GM08714 (cell line): ENCODE data around the gene TREML2.
"Not testable (repeated sequence)": the region's sequence is repeated elsewhere in the genome, so short reads cannot be mapped to it uniquely, and the experiment has no call there.

Experiments
- H3K4me3 ChIP-seq: fragments of 200-500 bp; sonication (Bioruptor generic); 2 replicates; pipeline ENCODE4 v1.5.1; 2014; ENCODE audit warnings: mild to moderate bottlenecking, low read length, inconsistent platforms
- ZNF274 ChIP-seq: IDR thresholded peaks from 2 replicates; pipeline ENCODE4 v1.6.1; 2012; ENCODE audit warnings: mild to moderate bottlenecking, low read depth, low read length

The TREML2 gene, protein sequence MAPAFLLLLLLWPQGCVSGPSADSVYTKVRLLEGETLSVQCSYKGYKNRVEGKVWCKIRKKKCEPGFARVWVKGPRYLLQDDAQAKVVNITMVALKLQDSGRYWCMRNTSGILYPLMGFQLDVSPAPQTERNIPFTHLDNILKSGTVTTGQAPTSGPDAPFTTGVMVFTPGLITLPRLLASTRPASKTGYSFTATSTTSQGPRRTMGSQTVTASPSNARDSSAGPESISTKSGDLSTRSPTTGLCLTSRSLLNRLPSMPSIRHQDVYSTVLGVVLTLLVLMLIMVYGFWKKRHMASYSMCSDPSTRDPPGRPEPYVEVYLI

DNA sequence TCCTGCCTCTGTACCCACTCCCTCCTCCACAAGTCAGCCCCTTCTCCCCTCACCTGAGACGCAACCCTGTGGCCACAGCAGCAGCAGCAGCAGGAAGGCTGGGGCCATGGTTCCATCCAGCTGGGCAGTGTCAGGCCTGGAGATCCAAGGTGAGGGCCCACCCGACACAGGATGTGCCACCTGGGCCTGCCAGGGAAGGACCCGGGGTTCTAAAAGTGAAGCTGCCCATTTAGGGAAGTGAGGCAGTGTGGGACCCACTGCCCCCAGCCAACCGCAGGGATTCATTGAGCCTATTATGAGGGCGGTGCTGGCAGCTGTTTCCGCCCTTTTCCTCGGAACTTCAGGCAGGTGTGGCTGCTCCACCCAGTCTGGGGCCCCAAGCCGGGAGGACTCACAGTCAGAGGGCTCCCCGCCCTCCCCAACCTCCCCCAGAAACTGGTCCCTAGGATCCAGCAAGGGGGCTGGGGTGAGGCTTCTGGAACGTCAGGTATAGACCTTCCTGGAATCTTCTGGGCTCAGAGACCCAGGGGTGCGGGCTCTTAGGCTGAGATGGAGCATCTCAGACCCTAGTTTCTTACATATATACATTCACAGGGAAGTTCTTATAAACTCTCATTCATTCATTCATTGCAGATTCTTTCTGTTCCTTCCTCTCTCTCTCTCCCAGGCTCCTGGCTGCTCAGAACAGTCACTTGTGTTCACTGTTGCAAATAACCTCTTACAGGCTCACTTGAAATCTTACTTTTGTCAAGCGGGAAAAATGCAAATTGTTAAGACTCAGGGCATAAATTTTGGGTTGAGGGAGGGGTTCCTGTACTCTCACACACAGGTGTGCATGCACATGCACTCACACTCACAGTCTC lies at the start of gene TREML2:
TREML2 (minus strand) TSS at position 249 of the 863 bp plus-strand sequence; CDS start at position 108, 141 bp downstream.
- peak within 1 kb of the TSS; percentile 21; the same call in 1 of the 2 replicates for H3K4me3 ChIP-seq

DNA sequence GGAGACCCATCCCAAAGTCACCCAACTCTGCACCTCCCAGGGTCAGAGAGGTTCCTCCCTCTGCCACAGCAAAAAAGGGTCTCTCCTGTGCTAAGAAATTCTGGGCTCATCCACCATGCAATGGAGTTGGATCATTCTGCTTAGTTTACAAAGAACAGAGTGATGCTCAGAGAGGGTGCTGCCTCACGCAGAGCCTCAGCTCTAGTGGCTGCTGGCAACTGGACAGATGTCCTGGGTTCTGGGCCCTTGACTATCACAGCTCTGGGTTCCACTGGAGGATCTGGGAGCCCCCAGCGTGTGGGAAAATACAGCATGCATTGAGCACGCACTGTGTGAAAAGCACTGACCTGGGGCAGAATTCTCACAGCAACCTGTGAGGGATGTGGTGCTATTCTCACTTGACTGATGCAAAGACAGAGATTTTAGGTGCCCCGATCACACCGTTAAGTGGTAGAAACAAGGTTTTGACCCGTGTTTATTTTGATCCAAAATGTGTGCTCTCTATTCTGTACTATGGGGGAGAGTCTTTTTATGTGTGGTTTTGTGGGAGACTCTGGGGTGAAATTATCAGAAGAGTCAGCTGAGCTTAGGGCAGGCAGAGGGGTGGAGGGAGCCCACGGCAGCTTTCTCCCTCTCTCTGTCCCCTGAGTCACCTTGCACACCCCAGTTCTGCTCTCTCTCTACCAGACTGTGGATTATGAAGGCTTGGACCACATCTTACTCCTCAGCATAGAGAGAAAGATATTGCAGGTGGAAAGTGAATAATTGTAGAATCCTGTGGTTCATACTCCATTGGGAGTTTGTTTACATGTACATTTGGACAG lies 47.1 kb upstream of the TREML2 start:
- no peak for TF ChIP-seq ZNF274

More for the DNA sequence above, at the start of gene TREML2:
- no peak for TF ChIP-seq ZNF274

GRCh38 chr6:41247288-41247865 lies 46.4 kb upstream of the TREML2 start:
- H3K4me3 ChIP-seq = no peak overlapping the region
- no peak for TF ChIP-seq ZNF274

More for the DNA sequence above, 47.1 kb upstream of the TREML2 start:
- H3K4me3 ChIP-seq = no peak overlapping the region

DNA sequence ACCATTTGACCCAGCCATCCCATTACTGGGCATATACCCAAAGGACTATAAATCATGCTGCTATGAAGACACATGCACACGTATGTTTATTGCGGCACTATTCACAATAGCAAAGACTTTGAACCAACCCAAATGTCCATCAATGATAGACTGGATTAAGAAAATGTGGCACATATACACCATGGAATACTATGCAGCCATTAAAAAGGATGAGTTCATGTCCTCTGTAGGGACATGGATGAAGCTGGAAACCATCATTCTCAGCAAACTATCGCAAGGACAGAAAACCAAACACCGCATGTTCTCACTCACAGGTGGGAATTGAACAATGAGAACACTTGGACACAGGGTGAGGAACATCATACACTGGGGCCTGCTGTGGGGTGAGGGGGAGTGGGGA lies 45.6 kb upstream of the TREML2 start:
- H3K4me3 ChIP-seq = not testable (repeated sequence)

GRCh38 chr6:41239467-41240159 lies 38.7 kb upstream of the TREML2 start:
- no peak overlapping the region for H3K4me3 ChIP-seq
- TF ChIP-seq ZNF274 = no peak

- no peak for TF ChIP-seq ZNF274
- no peak overlapping the region for H3K4me3 ChIP-seq
These were observed 36.2 kb upstream of the TREML2 start for GRCh38 chr6:41237128-41237527.

- no peak for TF ChIP-seq ZNF274
- H3K4me3 ChIP-seq = no peak overlapping the region
These were observed 35.3 kb upstream of the TREML2 start for GRCh38 chr6:41236276-41236675.

DNA sequence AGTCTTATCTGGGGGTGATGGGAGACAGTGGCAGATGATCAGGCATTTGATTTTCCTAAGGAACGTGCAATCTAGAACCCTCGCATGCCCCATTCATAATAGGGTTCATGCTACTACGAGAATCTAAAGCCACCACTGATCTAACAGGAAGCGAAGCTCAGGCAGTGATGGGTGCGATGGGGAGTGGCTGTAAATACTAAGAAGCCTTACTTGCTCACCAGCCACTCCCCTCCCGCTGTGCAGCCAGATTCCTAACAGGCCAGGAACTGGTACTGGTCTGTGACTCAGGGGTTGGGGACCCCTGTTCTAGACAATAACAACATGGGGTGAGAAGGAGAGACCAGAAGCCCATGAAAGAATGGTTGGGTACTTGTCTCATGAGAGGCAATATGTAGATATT lies 31.7 kb upstream of the TREML2 start:
- H3K4me3 ChIP-seq = no peak overlapping the region
- no peak for TF ChIP-seq ZNF274

DNA sequence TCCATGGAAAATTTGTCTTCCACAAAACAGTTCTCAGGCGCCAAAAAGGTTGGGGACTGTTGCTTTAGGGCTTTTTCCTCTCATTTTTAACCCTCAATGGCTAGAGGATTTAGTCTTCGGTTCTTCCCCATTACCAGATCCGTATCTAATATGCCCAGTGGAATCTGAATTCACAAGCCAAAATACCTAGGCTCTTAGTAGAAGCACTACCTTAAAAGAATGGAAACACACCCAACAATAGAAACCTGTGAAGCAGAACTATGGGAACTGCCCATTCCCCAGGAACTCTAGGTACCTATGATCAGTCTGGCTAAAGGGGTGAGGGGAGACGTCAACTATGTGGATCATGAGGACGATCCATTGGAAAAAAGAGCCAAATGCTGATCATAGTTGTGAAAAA lies 30.3 kb upstream of the TREML2 start:
- TF ChIP-seq ZNF274 = no peak
- H3K4me3 ChIP-seq = no peak overlapping the region

GRCh38 chr6:41229721-41230120 lies 28.8 kb upstream of the TREML2 start:
- no peak for TF ChIP-seq ZNF274
- H3K4me3 ChIP-seq = no peak overlapping the region

DNA sequence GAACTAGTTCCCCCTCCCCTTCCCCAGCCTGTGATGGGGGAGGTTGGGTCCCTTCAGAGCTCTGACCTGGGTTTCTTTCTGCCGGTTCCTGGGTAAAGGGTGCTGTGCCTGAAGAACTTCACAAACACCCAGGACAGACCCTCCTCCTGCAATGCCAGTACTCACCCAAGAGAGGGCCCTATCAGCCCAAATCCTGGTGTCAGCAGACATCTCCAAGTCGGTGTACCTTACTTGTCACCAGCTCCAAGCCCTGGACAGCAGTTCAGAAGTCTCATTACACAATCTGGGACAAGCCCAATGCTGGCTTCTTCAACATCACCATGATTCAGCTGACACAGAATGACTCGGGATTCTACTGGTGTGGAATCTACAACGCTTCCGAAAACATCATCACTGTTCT lies 27.7 kb upstream of the TREML2 start:
- no peak overlapping the region for H3K4me3 ChIP-seq
- no peak for TF ChIP-seq ZNF274

GRCh38 chr6:41228096-41228495 lies 27.1 kb upstream of the TREML2 start, which contains the start of gene TREML4:
TREML4 (plus strand) TSS chr6:41228349; CDS start chr6:41228428, 79 bp downstream.
- no peak within 1 kb of the TSS for H3K4me3 ChIP-seq
- no peak for TF ChIP-seq ZNF274

DNA sequence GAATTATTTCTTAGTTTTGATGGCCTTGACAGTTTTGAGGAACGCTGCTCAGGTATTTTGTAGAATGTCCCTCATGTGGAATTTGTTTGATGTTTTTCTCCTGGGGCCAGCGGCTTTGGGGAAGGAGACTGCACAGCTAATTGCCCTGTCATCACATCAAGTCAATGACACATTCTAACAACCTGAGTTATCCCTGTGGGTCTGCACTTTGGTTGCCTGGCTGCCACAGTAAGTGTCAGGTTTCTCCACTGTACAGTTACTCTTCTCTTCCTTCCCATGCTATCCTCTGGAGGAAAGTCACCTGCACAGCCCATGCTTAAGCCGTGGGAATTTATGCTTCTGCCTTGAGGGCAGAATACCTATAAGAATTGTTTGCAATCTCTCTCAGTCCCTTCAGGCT lies 25.8 kb upstream of the TREML2 start:
- no peak for TF ChIP-seq ZNF274
- no peak overlapping the region for H3K4me3 ChIP-seq

GRCh38 chr6:41224800-41225199 lies 23.9 kb upstream of the TREML2 start:
- H3K4me3 ChIP-seq = no peak overlapping the region
- TF ChIP-seq ZNF274 = no peak
